Epithelial cell of proximal tubule (primary cell): ENCODE results near the gene RBBP6. TPM values are rescaled to one million over a fixed set of nuclear protein-coding genes. Genes with fewer than 3 reads are reported as not detected.
"Not testable (repeated sequence)": the region's sequence is repeated elsewhere in the genome, so short reads cannot be mapped to it uniquely, and the experiment has no call there.

Experiments used
- DNase-seq: peaks from one replicate; pipeline ENCODE4 v3.0.0-alpha.2; 2011; ENCODE audit warnings: low read depth
- H3K4me3 ChIP-seq: 2 replicates; pipeline ENCODE4 v1.5.1; 2011; ENCODE audit warnings: low read depth, mild to moderate bottlenecking, low read length
- total RNA-seq: library from RNA; depleted of rRNA; stranded (reverse); fragments of >200 nt; gene quantifications from 2 replicates; pipeline ENCODE4 v1.2.3, GENCODE V29; 2015
- TF ChIP-seq, protein P1 (sequence below): conservative IDR thresholded peaks from 2 replicates; pipeline ENCODE4 v1.5.1; 2012; ENCODE audit warnings: low read depth, mild to moderate bottlenecking, low read length

The RBBP6 gene
- total RNA-seq, 1 donor from 2014 or later, result 16.8 TPM

DNA sequence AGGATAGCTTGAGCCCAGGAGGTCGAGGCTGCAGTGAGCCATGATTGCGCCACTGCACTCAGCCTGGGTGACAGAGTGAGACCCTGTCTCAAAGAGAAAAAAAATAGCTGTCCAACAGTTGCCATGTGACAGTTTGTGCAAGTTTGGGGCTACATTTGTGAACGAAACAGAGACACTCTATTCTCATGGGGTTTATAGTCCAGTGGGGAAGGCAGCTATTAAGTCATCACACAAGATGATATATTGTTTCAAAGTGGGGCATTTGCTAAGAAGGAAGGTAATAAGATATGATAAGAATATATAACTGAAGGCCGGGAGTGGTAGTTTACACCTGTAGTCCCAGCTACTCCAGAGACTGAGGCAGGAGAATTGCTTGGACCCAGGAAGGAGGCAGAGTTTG is 73.3 kb downstream of the RBBP6 start:
- TF ChIP-seq, protein P1, sequence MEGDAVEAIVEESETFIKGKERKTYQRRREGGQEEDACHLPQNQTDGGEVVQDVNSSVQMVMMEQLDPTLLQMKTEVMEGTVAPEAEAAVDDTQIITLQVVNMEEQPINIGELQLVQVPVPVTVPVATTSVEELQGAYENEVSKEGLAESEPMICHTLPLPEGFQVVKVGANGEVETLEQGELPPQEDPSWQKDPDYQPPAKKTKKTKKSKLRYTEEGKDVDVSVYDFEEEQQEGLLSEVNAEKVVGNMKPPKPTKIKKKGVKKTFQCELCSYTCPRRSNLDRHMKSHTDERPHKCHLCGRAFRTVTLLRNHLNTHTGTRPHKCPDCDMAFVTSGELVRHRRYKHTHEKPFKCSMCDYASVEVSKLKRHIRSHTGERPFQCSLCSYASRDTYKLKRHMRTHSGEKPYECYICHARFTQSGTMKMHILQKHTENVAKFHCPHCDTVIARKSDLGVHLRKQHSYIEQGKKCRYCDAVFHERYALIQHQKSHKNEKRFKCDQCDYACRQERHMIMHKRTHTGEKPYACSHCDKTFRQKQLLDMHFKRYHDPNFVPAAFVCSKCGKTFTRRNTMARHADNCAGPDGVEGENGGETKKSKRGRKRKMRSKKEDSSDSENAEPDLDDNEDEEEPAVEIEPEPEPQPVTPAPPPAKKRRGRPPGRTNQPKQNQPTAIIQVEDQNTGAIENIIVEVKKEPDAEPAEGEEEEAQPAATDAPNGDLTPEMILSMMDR, result no peak
- no peak overlapping the region for H3K4me3 ChIP-seq
- DNase-seq, result no peak

DNA sequence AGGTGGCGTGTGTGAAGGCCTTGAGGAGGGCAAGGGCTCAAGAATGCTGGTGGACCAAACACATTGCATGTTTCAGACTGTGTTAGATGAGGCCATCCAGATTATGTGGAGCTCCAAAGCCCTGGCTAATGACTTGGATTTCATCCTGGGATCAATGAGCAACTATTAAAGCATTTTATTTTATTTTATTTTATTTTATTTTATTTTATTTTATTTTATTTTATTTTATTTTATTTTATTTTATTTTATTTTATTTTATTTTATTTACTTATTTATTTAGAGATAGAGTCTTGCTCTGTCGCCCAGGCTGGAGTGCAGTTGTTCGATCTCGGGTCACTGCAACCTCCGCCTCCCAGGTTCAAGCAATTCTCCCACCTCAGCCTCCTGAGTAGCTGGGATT is 73.9 kb downstream of the RBBP6 start:
- DNase-seq, H3K4me3 ChIP-seq: not testable (repeated sequence)

DNA sequence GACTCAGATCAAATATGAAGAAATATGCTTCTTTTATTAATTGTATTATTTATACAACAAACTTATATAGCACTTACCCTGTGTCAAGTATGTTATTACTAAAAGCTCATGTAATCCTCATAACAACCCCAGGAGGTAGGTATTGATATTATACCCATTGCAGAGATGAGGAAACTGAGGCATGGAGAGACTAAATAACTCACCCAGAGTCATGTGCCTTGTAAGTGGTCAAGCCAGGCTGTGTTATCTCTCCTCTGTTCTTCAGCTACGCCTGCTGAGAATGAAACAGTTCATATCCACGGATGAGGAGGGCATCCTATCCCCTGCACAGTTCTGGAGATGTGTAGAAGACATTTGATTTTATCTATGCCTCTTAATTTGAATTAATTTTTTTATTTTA is 78.1 kb downstream of the RBBP6 start:
- TF ChIP-seq, protein P1, result no peak
- no peak overlapping the region for H3K4me3 ChIP-seq
- no peak for DNase-seq

Other genes with a start within 250 kb of the RBBP6 start
- gene TNRC6A, start 190.1 kb downstream of the RBBP6 start, total RNA-seq, result 13.6 and 29.5 TPM in 2 replicates